Lung microvascular endothelial cell (primary cell): Measurements from ENCODE around the gene ATRIP. TPM values are rescaled to one million over a fixed set of nuclear protein-coding genes. Genes with fewer than 3 reads are reported as not detected.

Experiments
- DNase-seq, 2 donors: peaks; one replicate each; pipeline versions ENCODE4 v3.0.0 to v3.0.0-alpha.2; 2010; ENCODE audit warnings: low read depth in 2 of 2
- total RNA-seq: library from RNA; depleted of rRNA; stranded (reverse); fragments of >200 nt; gene quantifications from 2 replicates; pipeline ENCODE4 v1.2.1, GENCODE V29; 2014

Gene ATRIP
- total RNA-seq, 1 donor from 2014 or later: 4.6 TPM

DNA sequence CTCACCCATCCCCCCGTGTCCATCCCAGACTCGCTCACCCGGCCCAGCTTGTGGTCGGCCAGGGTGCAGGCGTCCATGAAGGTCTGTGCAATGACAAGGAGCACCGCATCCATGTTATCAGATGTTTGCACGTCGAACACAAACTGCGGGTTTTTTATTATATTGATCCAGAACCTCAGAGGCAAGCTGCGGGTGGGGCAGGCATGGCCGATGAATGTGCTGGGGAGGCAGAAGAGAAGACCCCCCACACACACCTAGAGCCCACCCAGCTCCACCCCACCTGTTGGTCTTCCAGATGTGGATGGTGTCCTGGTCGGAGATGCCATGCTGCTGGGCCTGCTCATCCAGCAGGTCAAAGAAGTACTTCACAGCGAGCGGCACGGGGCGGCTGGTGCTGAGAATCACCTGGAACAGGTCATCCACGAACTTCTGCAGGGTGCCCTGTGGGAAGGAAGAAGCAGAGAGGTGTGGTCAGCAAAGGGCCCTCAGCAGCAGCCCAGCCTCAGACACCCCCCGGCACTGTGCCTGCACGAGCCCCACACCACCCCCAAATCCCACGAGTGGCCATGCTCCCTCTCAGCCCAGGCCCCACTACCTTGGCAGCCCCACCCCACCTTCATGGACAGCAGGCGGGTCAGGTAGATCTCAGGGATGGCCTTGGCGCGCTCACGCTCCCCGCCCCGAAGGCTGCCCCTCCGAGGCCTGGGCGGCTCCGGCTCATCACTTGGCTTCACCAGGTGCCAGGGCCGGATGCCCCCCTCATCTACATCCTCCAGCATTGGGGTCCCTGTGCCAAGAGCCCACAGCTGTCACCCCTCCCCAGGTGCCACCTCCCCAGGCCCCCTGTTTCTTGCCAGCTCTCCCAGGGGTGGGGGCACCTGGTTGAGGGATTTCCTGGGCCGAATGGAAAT, 37.0 kb upstream of the ATRIP start:
- DNase-seq: no peak

DNA sequence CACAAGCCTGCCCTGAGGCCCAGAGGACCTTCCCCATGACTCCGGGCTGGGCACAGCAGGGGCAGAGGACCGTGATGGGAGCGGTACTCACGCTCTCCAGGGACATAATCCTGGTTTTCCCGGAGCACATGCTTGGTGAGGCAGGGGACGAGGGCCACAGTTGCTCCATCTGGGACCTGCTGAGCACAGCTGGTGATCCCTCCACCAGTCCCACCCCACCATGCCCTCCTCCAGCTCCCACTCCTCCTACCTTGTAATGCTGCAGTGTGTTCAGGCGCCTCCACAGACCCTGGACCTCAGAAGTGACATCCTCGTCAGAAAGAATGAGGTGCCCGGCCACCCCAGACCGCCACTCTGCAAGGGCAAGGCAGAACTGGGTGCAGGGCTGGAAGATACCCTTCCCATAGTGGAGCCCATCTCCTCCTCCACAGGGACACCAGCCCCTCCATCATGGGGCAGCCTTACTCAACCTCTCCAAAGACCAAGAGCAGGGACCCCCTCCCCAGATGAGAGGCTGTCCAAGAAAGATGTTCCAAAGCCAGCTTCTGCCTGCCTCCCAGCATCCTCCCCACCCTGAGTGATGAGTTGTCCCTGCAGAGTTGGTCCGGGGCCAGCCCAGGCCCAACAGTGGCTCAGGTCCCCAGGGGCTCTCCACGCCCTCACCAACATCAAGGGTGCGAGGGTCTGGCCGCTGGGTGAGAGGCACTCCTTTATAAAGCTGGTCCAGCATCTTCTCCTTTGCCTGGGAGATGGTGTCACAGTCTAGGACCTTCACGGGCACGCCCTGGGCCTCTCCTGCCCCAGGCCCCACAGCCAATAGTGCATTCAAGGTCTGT, 36.1 kb upstream of the ATRIP start:
- no peak for DNase-seq

DNA sequence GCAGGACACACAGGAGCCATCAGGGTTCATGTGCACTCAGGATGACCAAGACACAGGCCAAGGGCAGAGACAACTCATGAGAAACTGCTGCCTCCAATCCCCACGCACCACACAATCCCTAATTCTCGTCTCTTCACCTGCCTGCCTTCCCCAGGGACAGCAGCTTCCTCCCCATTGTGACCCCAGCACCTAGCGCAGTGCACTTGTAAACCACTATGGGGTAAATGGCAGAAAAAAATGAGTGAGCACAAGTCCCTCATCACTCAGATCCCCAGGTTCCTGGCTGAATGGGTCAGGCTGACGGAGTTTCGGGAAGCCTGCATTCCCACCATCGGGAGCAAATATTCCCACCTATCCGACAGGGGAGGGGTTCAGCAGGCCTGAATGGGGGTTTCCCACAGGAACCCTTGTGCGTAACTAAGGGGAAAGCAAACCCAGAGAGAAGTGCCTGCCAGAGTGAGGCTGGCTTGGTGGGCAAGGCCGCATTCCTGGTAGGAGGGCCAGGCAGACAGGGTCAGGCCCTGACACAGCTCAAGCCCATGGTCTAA, 35.4 kb upstream of the ATRIP start:
- no peak for DNase-seq

DNA sequence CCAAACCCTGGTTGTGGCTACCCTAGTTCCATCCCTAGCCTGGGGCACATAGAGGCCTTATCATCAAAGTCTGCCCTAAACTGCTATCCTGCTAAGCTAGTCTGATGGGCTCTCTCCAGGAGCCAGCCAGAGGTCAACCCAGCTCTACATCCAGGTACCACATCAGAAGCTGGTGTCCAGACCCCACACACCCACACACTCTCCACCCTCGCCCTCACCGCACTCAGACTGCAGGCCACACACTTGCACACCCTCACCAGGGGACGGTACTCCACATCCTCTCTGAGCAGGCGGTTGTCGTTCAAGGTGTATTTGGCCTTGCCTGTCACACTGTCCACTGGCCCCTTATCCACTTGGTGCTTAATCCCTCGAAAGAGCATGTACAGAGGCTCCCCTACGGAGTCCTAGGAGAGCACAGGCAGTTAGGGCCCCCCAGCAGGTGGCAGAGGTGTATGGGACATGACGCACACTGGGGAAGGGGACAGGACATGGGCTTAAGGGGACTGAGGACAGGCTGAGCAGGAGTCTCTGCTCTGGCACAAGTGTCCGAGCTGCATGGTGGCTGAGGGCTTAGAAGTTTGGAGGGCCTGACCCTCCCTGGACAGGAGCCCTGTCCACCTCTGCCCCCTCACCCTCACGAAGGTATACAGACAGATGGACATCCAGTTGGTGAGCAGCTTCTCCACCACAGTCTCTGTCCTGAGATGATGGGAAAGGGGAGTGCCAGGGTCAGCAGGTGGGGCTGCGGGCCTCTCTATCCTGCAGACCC, 34.7 kb upstream of the ATRIP start:
- no peak for DNase-seq

DNA sequence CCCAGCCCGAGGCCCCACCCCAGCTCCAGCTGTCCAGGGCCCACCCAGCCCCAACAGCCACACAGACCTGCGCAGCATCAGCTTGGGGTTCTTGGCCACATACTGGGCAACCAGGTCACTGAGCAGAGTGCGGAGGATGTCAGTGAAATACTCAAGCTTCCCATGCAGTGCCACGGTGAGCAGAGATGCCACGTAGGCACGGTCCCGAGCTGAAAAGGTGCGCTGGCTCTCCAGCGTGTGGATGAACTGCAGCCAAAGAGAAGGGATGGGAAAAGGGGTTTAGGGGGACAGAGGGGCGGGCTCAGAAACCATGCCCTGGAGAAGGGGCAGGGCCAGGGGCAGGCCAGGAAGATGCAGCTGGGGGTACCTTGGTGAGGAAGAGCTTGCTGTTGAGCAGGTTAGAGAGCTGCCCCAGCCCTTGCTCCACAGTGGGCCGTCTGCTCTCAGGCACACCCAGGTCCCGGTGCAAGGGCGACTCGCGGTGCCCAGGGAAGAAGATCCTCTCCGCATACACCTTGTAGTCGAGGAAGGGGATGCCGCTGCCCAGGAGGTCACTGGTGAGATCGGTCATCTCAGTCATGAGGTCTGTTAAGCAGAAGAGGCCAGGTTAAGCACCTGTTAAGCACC, 34.0 kb upstream of the ATRIP start:
- no peak for DNase-seq

DNA sequence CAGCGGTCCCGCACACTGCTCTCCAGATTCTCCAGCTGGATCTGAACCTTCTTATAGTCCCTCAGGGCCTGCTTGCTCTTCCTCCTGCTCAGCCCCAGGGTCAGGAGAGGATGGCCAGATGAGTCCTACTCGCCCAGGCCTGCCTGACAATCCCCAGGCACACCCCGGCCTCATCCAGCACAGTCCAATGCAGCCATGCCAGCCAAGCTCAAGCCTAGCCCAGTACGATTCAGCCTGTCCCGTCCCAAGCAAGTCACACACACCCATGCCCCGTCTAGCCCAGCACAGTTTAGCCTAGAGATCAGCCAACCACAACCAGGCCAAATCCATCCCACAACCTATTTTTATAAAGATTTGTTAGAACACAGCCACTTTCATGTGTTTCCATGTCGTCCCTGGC, 33.5 kb upstream of the ATRIP start:
- DNase-seq: no peak

DNA sequence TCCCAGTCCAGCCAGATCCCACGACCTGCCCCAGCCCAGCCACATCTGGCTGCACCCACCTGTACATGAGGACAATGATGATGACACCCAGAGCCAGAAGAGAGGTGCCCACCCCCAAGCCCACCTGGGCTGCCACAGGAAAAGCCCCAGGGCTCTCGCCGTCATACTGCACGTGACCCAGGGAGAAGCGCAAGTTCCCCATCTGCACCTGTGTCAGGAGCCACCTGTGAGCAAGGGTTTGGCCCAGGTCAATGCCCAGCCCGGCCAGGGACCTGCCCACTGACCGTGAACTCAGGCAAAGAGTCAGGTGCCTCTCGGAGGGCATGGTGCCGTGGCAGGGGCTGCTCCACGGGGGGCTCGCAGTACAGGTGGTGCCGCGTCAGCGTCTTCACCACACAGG, 32.9 kb upstream of the ATRIP start:
- DNase-seq: no peak

DNA sequence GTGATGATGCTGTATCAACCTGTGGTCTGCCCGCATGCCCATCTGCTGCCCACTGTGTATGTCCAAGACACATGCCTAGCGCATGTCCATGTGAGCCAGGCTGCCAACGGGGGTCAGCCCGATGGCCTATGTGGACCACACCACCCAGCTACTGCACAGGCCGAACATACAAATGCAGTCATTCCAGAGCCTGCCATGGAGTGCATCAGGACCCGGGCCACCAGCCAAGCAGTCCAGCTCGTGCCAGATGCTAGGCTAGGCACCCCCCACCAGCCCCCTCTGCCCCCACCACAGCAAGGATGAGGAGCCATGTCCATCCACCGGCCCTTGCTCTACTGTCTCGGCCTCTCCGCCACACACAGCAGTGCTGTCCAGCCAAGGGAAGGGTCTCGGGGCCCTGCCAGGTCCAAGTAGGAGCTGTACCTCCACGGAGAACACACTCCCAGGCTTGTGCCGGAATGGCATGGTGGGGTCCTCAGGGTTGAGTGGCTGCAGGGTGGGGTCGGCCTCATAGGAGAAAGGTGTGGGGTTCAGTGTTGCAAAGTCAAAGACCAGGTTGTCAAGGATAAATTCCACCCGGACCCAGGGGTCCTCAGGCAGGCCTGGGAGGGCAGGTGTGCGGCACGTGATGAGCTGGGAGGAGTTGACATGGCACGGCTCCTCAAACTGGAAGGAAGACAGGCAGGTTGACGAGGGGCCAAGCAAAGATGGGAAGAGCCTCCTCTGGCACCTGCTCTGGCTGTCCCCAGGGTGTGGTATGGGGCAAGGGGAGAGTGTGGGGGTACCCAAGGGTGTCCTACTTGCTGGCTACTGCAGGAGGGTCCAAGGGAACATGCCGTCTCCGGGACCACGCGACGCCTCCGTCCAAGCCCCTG, 31.9 kb upstream of the ATRIP start:
- DNase-seq: no peak

DNA sequence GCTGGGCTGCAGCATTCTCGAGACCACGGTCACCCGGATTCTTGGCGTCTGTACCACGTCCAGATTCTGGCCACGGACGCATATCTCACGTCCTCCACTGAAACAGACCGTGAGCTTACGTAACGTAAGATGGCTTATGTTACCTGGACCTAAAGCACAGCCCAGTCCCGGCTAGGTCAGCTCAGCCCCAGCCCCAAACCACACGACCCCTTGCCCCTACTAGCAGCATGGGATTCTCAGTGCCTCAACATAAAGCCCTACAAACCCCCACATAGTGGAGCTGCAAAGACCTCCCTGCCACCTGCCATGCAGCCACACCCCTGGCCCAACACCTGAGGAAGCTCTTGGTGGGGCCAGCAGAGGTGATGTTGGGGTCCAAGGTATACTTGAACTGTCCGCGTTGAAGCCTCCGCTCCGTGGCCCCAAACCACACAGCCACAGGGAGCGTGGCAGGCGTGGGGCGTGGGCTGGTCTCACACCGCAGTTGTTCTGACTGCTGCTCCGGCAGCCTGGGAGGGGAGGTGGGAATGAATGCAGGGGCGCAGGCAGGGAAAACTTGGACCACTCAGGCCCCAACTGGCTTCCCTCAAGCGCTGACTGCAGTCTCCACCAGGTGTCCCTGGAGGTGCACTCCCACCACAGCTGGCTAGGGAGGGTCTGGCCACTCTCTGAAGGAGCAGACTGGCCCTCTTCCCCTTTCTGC, 31.1 kb upstream of the ATRIP start:
- no peak for DNase-seq

DNA sequence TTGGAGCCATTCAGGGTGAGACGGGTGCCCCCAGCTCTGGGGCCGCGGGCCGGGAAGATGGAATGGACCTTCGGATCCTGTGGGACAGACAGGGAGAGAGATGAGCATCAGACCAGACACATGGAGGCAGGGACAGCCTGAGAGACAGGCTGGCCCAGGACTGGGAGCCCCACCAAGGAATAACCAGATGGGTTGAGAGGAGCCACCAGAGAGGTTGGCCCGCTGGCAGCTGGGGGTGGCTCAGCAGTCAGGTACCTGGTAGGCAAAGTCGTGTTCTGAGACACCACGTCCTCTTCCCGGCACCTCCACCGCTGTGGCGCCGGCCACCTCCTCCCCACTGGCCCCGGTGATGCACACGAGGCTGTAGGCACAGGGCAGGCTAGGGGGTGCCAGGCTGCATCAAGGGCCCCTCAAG, 30.4 kb upstream of the ATRIP start:
- DNase-seq: no peak

DNA sequence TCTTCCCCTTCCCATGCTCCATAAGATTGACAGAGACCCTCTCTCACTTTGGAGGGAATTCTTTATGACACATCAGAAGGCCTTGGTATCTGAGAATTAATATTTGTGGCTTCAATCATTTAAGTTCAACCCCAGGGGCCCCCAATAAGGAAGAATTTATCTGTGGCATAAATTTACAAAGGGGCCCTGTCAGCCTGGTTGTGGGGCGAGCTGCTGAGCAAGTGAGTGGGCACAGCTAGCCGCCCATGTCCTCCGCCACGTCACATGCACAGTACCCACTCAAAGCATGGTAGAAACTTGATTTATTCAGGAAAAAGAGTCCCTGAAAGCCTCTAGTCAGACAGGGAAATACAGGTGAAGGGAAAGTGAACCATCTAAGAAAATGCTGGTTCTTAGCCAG, 30.0 kb upstream of the ATRIP start:
- no peak for DNase-seq

DNA sequence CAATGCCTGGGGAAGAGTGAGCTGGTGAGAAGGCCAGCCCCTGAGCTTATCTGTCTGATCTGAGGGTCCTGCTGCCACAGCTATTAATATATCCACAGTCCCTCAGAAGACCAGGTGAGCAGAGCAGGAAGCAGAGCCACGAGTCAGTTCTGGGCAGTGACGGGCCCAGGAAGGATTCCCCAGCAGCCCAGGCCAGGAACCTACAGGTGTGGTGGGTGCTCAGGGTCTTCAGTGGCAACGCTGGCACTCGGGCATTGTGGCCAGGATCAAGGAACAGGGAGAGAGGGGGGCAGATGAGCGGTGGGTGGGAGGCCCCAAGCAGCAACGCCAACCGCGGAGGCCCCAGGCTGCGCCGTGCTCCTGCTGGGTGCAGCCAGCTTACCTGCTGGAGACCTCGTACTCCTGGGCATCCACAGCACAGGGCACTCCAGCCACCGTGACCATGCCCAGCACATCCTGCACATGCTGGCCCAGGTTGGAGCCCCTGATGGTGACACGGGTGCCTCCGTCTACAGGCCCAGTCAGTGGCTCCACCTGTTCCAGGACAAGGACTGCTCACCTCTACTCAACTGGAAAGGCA, 28.9 kb upstream of the ATRIP start:
- DNase-seq: no peak

DNA sequence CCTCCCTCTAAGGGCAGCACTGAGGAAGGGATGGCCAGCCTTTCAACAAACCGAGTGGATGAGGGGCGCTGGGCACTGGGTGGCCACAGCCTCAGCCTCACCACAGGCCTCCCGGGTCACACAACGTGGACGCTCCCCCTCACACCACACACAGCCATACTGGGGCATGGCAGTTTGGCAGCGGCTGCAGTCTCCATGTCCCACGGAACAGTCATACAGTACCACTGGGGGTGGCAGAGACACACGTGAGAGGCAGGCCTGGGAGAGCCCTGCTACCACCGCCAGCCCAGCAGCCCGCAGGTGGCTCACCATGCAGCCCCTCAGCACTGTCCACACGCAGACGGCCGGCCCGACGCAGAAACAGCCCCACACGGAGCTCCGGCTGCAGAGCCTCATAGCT, 28.4 kb upstream of the ATRIP start:
- no peak for DNase-seq

DNA sequence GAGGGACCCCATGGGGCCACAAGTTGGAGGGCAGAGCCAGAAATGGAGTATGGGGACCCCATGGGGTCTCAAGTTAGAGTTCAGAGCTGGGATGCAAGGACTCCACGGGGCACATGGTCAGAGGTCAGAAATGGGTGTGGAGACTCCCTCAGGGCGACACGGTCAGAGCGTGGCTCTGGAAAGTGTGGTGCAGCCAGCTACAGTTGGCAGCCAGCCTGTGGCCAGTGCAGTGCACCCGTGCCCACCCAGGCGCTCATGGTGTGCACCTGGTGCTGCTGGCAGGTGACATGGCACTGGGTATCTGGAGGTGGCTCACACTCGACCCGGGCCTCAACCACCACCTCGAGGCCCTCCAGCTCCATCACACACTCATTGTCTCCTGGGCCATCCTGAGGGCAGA, 27.9 kb upstream of the ATRIP start:
- no peak for DNase-seq

DNA sequence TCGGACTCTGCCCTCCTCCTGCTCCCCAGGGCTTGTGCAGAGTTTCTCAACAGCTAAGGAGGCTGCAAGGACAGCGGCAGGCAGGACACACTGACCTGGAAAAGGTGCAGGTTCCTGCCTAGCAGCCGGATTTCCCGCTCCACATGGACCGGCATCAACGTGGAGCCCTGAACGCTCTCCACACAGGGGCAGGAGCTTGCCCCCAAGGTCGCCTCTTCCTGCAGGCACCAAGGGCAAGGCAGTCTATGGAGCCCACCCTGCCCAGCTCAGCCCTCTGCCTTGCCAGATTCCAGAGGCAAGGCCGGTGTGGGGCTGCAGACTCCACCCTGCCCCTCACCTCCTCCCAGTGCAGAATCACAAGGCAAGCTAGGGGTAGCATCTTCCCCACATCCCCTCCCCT, 27.4 kb upstream of the ATRIP start:
- DNase-seq: no peak

DNA sequence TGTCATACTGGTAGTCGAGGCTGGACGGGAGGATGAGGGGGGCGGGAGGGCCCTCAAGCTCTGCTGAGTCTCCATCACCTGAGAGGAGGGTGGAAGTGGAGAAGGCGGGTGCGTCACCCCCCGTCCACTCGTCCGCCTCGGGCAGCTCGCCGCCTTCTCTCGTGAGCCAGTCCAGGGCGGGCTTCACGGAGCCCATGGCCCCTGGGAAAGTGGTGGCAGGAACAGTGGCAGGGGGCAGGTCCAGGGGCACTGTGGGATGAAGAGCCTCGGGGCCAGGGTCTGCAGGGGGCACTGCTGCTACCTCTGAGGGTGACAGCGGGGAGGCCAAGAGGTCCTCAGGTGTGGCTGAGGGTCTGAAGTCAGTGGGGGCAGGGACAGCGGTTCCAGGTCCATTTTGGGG, 26.9 kb upstream of the ATRIP start:
- no peak for DNase-seq

DNA sequence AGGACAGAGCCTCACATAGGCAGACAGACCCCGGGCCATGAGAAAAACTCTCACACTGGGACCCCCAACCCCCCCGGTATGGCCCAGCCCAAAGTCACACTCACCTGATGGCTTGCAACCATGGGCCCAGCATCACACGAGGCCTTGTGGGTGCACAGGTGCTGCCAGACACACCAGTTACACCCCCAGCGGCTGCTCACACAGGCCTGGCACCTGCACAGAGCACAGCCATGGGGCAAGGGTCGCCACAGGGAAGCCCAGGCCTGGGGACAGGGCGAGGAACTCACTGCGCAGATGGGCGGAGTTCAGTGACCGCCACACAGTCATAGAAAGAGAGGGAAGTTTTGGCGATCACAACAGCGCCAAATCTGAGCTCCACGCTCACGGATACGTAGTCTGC, 26.0 kb upstream of the ATRIP start:
- no peak for DNase-seq

DNA sequence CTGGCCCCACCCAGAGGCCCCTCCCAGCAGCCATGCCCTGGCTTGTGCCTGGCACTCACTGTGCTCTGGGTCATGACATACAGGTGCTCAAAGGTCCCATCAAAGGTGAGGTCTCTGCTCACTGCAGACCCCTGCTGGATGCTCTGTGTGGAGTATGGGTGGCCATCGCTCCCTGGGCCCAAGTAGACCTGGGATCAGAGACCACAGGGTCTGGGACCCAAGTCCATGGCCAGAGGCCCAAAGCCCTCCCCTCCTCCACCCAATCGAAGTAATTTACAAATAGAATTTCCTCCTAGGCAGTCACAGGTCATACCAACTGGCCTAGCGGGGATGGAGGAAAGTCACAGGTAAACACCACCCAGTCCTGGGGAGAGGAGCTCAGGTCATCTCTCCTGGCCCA, 24.3 kb upstream of the ATRIP start:
- DNase-seq: no peak

DNA sequence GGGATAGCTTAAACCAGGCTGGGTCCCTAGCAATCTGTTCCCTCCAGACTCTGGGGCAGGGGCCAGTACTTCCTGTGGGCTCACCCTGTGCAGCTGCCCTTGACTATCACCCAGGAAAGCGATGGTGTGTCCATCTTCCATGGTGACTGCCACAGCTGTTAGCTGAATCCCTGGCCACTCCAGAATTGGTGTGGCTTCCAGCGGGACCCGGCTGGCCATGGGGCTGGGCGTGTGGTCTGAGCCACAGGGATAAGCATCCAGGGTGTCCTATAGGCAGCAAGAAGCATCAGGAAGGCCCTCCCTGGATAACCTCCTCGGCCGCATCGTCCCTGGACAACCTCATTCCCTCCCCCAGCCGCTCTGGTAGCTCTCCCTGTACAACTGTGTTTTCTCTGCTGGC, 23.9 kb upstream of the ATRIP start:
- no peak for DNase-seq
